Amniotic epithelial cell (primary cell): ENCODE measurements around the gene MAD1L1.

Experiments used
- DNase-seq: peaks from one replicate; pipeline ENCODE4 v3.0.0-alpha.2; 2010; ENCODE audit warnings: low read depth

MAD1L1 gene

GRCh38 chr7:2139004-2139699, 93.6 kb downstream of the MAD1L1 start:
- no peak for DNase-seq

- DNase-seq, result no peak
These were observed 94.5 kb downstream of the MAD1L1 start for GRCh38 chr7:2138146-2138765.

GRCh38 chr7:2134740-2135139, 98.0 kb downstream of the MAD1L1 start:
- no peak for DNase-seq

- no peak for DNase-seq
These were observed 100.5 kb downstream of the MAD1L1 start for GRCh38 chr7:2132243-2132642.

- no peak for DNase-seq
These were observed 100.9 kb downstream of the MAD1L1 start for GRCh38 chr7:2131800-2132199.

- DNase-seq, result no peak
These were observed 101.4 kb downstream of the MAD1L1 start for GRCh38 chr7:2131341-2131740.

- DNase-seq, result no peak
These were observed 102.7 kb downstream of the MAD1L1 start for GRCh38 chr7:2130096-2130375.

GRCh38 chr7:2129323-2130095, 103.2 kb downstream of the MAD1L1 start:
- no peak for DNase-seq

- no peak for DNase-seq
These were observed 104.0 kb downstream of the MAD1L1 start for GRCh38 chr7:2128601-2129322.

GRCh38 chr7:2126621-2127020, 106.1 kb downstream of the MAD1L1 start:
- DNase-seq, result no peak

- DNase-seq, result no peak
These were observed 106.8 kb downstream of the MAD1L1 start for GRCh38 chr7:2125931-2126330.

- DNase-seq, result no peak
These were observed 108.0 kb downstream of the MAD1L1 start for GRCh38 chr7:2124604-2125345.

- no peak for DNase-seq
These were observed 108.8 kb downstream of the MAD1L1 start for GRCh38 chr7:2123916-2124315.

GRCh38 chr7:2123360-2123759, 109.4 kb downstream of the MAD1L1 start:
- no peak for DNase-seq

GRCh38 chr7:2122651-2123050, 110.1 kb downstream of the MAD1L1 start:
- no peak for DNase-seq

- DNase-seq, result no peak
These were observed 111.6 kb downstream of the MAD1L1 start for GRCh38 chr7:2120841-2121830.

GRCh38 chr7:2120251-2120660, 112.5 kb downstream of the MAD1L1 start:
- DNase-seq, result no peak

- DNase-seq, result no peak
These were observed 114.0 kb downstream of the MAD1L1 start for GRCh38 chr7:2118630-2119190.

GRCh38 chr7:2118056-2118455, 114.7 kb downstream of the MAD1L1 start:
- no peak for DNase-seq

- DNase-seq, result no peak
These were observed 115.1 kb downstream of the MAD1L1 start for GRCh38 chr7:2117646-2118045.
